Stimulated activated CD4-positive, alpha-beta T cell treated with anti-CD3 and anti-CD28 coated beads, Interleukin-4, amount 100 ng/mL, for 1 hour (primary cell): ENCODE data around the gene SETD7.
"Not testable (repeated sequence)": the region's sequence is repeated elsewhere in the genome, so short reads cannot be mapped to it uniquely, and the experiment has no call there.

Source experiments
- DNase-seq: peaks from one replicate; pipeline ENCODE4 v3.0.0-alpha.2; 2020

The SETD7 gene

DNA sequence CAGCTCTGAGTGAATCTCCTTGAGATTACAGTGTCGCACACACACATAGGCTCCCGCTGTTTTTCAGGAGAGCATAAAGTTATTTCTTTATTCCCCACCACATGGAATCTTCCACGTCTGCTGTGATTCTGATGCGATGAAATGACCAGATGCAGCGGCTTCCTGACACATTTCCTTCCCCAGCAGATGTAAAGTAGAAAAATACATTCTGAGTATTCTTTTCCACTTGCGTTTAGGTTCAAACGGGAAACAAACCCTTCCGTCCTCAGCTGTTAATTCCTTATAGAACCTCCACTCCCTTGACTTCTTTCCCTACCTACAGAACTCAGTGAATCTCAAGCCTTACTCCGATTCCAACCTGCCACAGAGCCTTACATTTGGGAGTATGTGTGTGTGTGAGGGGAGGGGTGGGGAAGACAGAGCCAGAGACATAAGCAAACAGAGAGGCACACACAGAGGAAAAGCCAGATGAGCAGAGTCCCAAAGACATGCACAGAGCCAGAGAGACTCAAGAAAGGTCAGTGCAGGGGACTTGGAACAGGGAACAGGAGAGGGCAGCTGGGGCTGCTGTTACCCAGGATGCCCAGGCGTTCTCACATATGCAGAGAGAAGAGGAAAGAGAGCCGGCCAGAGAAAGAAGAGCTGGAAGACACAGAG, 47.3 kb downstream of the SETD7 start:
- DNase-seq, result no peak

DNA sequence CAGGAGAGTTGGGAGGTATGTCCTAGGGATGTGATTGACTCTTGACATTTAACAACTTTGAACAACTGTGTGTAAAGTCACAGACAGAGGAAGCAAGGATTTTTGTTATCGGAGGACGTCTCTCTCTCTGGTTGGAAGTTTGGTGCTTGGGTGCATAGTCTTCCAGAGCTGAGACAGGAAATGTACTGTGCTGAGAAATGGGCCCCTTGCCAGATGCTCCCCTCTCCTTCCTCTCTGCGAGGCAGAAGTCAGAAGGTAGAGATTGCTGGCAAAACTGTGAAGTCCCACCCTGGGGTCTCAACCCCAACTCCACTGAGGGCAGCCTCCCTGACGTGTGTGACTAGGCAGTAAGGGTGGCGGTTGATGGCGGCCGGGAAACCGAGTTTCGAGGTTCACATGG, 49.2 kb downstream of the SETD7 start:
- DNase-seq, result no peak

DNA sequence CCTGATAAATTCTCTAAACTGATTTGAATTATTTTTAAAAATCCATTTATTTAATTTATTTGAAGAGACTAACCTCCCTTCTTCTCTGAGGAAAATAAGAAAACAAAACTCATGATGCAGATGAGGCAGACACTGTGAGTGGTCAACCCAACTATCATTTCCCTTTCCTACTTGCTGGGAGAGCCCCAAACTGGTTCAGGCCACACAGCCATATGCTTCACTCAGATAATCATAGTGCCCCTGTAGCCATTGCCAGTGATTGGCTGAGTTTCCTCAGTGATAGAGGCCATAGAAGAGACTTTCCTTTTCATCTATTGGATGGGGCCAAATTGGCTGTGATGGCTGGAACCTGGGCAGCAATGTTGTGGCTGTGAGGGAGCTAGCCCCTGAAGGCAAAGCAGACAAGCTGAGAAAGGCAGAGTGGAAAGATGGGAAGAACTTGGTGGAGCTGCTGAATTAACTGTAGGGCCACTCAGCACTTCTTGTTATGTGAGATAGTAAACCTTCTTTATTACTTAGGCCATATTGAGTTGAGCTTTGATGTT, 52.3 kb downstream of the SETD7 start:
- no peak for DNase-seq

DNA sequence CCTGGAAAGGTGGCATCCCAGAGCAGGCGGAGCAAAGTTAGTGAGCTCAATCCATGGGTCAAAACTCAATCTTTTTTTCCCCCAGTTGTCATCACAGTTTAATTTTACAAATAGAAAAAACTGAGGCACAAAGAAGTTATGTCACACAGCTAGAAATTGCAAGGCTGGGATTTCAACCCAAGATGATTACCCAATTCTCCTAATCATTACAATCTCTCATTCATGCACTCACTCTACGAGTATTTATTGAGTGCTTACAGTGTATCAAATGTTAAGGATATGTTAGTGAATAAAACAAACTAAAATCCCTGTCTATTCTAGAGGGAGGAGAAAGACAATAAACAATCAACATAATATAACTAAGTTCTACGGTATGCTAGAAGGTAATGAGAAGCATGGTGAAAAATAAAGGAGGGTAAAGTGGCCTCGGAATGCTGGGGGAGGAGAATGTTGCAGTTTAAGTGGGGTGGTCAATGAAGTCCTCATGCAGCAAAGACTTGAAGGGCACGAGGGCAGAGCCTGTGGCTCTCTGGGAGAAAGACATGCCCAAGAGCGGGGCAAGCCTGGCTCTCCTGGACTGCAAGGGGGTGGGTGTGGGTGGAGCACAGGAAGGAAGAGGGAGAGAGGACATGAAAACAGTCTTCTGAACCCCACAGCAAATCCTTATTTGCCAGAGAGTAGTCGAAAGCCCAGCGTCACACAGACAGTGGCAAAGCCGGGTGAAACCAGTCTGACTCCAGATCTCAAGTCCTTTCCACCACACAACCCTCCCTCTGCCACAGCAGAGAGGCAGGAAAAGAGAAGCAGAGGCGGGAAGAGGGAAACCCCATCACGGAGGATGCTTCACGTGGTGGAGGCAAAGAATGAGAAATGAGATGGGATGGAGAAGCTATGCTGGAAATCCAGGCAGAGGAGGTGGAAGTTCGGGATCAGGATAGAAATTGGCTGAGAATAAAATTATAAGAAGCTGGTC, 53.8 kb downstream of the SETD7 start:
- no peak for DNase-seq

DNA sequence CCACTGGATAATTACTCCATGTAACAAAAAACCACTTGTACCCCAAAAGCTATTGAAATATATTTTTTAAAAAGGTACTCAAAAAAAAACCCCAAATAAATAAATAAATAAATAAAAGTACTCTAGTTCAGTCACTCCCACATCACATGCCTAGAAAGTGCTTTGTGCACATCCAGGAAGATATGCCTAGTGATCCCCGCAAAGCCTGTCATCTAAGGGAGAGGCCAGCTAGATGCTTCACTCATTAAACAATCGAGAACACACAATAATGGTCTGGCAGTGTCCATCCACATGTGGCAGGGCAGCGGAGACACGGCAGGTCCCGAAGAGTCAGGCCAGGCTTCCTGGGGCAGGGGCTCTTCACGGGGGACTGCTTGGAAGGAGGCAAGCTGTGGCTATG, 54.5 kb downstream of the SETD7 start:
- no peak for DNase-seq

DNA sequence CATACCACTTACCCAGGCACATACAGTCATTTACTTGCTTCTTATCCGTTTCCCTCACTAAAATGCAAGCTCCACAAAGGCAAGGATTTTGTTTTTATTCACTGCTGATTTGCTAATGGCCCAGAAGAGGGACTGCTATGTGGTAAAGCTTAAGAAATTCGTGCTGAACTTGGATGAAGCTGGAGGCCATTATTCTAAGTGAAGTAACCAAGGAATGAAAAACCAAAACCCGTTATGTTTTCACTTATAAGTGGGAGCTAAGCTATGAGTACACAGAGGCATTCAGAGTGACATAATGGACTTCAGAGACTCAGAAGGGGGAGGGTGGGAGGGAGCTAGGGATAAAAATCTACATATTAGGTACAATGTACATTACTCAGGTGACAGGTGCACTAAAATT, 54.9 kb downstream of the SETD7 start:
- DNase-seq, result no peak

DNA sequence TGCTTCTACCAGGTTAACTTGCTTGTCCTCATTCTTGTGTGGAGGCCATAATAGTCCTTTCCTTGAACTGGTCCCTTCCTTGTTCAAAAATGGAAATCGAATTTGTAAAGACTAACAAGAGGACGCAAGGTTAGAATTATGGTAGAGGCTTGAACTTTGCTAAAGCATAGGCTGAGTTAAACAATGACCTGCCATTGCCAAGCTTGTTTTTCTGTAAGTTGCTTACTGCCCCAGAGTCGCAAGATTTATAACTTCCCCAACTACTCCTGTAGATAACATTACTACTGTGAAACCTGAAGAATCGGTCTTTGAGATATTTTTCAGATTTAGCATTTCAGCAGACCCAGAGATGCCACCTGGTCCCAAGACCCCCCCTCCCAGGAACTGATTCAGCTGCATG, 56.8 kb downstream of the SETD7 start:
- no peak for DNase-seq

DNA sequence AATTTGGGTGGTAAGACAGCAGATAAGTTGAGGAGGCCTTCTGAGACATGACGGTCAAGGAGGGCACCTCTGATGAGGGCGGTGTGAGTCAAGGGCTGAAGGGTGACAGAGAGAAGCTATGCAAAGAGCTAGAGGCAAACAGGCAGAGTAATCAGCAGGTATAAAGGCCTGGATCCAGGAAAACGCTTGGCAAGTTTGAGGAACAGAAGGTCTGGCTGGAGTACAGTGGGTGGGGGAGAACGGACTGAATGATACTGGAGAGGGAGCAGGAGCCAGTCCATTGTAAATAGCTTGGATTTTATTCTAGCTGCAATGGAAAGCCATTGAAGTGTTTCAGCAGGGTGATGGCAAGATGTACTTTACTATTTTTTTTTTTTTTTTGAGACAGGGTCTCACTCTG, 62.8 kb downstream of the SETD7 start:
- no peak for DNase-seq

DNA sequence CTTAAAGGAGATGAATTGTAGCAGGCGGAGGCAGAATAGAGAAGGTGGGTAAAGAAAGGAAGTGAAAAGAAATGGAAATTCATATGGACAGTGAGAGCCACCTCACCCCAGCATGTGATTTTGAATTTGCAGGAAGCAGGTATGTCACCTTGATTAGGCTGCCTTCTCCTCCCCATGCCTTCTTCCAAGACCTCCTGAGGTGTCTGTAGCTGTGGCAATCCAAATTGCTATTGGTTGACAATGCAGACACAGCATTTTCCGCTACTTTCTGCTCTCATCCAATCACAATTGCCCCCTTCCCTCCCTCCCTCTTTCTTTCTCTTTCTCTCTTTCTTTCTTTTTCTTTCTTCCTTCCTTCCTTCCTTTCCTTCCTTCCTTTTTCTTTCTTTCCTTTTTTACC, 63.6 kb downstream of the SETD7 start:
- no peak for DNase-seq

DNA sequence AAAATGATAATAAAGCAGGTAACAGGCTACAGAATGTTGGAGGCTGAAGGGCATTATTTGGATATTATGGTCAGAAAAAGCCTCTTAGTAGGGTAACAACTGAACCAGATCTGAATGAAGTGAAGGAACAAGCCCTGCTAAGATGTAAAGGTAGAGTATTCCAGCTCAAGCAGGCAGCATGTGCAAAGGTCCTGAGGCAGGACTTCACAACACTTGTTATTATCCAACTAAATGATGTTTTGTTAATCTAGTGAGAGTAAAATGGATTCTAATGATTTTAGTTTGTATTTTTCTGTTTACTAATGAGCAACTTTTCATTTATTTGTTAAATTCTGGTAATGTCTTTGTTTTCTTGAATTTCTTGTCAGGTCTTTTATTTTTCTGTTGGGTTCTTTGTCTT, 66.4 kb downstream of the SETD7 start:
- DNase-seq, result no peak

DNA sequence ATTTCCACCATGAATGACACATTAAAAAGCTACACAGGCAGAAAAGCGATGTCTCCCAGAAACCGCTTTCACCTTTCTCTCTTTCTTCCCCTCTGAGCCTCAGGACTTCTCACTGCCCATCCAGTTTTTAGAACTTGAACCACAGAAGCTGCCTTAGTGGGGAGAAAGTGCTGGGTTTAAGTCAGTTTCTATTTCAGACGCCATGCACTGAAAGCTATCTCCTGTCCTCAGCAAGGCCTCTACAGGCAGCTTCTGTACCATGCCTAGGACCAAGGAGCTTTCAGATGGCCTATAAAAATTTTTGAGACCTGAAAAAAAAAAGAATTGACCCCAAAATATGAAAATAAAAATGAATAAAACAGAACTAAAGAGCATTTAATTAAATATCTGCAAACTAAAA, 67.6 kb downstream of the SETD7 start:
- no peak for DNase-seq

DNA sequence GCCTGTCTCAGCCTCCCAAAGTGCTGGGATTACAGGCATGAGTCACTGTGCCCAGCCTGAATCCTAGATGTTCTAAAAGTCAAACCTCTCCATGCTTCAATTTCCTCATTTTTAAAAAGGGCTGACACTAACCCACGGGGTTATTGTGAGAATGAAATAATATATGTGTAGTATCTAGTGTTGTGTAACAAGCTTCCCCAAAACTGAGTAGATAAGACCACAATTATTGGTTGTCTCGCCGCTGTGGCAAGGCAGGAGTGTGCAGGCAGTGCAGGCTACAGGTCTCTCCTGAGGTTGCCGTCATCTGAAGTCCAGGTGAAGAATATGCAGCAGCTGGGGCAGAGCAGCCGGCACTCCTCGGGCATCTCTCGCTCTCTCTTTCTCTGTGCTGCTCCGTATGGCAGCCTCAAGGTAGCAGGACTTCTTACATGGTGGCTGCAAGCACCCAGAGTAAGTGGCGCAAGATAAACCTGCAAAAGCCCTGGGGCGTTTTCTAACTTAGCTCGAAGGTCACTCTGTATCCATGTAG, 71.2 kb downstream of the SETD7 start:
- no peak for DNase-seq

DNA sequence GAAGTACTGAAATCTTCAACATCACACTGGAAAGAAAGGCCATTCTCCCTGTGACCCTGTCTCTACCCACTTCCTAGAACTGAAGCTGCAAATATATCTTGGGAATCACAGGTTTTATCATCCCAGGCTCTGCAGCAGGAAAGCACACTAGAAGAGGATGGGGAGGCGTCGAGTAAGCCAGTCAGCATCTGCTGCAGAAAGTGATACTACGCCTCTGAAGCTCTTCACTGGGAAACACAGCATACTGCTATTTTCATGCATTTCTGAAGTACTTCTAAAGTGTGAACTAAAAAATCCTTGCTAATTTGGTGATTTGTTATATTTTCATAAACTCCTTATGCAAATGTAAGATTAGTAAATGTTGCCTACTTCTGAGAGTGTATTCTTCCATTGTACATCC, 73.0 kb downstream of the SETD7 start:
- no peak for DNase-seq

DNA sequence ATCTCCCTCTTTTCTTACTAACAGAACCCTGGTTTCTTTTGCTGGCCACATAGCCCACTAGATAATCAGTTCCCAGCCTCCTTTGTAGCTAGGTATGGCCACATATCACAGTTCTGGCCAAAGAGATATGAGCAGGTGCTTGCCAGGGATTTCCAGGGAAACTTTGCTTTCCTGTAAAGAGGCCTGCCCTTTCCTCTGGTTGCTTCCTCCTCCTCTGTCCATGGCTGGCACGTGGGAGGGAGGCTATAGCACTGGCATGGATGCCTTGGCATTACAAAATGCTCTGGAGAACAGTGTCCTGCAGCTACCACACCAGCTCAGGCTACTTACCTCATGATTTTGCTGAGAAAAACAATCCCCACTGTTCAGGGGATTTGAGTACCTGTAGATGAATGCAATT, 74.6 kb downstream of the SETD7 start:
- no peak for DNase-seq

DNA sequence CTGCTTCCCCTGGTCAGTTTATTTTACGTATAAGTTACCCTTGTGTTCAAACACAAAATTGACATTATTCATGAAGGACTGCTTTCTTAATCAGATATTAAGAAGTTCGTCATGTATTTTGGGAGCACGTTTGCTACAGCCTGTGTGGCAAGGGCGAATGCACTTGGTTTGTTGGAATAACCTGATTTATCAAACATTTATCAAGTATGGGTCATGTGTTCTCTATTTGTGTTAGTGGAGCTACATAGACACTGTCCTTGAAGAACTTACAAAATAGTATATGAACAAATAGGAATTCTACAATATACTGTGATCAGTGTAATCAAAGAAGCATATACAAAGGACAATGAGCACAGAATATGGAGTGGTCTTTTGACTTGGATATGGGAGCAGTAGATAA, 79.7 kb downstream of the SETD7 start:
- DNase-seq, result no peak

DNA sequence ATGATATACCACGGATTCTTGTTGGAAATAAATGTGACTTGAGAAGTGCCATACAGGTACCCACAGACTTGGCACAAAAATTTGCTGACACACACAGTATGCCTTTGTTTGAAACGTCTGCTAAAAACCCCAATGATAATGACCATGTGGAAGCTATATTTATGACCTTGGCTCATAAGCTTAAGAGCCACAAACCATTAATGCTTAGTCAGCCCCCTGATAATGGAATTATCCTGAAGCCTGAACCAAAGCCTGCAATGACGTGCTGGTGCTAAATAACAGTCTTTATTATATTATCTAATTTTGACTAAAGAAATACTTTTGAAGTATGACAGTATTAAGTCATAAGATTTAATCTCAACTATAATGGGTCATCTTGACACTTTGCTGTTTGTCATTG, 83.2 kb downstream of the SETD7 start:
- no peak for DNase-seq

DNA sequence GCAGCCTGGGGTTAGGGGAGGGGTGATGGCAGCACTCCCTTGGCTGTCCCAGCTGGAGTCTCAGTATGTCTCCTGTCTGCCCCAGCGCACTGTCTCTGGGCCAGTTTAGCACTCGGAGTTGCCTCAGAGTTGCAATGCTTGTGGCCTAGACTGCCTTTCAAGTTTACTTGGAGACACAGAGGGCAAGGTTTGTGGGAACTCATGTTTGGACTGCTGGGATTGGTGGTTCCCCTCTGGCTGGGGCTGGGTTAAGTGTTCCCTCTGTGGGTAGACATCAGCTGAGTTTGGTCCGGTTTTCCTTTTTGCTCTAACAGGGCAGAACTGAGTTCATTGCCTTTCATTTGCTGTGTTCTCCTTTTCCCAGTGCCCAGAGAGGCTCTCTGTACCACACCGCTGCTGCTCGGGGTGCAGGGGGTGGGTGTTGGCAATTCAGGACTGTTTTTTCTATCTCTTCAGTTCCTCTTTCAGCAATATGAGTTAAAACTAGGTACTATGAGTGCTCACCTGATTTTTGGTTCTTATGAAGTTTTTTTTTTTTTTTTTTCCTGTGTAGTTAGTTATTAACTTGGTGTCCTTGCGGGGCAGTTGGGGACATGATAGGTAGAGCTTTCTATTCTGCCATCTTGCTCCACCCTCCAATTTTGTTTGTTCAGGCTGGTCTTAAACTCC, 84.9 kb downstream of the SETD7 start:
- DNase-seq, result no peak

DNA sequence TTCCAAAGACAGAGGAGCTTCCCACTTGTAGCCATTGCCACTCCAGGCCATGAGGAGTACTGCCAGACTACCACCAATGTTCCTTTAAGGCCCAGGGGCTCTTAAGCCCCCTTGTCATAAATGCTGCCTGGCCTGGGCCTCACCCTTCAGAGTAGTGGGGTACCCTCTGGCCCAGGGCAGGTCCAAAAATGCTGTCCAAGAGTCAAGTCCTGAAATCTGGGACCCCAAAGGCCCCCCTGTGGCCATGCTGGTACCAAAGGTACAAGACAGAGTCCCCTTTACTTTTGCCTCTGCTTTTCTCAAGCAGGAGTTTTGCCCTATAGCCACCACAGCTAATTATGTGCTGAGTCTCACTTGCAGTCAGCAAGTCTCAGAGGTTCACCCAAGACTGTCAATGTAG, 85.7 kb downstream of the SETD7 start:
- no peak for DNase-seq

DNA sequence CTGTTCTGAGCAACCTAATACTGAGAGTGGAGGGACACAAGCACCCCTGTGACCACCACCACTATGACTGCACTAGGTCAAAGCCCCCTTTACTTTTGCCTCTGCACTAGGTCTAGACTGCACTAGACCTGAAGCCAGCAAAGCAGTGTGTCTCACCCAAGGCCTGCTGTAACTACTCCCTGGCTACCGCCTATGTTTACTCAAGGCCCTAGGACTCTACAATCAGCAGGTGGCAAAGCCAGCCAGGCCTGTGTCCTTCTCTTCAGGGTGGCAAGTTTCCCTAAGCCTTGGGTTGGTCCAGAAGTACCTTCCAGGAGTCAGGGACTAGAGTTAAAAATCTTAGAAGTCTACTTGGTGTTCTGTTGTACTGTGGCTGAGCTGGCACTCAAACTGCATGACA, 86.2 kb downstream of the SETD7 start:
- no peak for DNase-seq

DNA sequence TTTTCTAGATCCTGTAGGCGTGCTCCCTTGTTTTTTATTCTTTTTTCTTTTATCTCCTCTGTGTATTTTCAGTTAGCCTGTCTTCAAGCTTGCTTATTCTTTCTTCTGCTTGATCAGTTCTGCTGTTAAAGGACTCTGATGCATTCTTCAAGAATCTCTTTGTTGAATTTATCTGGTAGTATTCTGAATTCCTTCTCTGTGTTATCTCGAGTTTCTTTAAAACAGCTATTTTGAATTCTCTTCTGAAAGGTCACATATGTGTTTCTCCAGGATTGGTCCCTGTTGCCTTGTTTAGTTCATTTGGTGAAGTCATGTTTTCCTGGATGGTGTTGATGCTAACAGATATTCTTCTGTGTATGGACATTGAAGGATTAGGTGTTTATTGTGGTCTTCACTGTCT, 86.8 kb downstream of the SETD7 start:
- DNase-seq, result no peak

DNA sequence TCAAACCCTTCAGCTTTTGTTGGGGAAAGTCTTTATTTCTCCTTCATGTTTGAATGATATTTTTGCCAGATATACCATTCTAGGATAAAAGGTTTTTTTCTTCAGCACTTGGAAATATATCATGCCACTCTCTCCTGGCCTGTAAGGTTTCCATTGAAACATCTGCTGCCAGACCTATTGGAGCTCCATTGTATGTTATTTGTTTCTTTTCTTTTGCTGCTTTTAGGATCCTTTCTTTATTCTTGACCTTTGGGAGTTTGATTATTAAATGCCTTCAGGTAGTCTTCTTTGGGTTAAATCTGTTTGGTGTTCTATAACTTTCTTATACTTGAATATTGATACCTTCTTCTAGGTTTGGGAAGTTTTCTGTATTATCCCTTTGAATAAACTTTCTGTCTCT, 87.3 kb downstream of the SETD7 start:
- DNase-seq, result not testable (repeated sequence)

DNA sequence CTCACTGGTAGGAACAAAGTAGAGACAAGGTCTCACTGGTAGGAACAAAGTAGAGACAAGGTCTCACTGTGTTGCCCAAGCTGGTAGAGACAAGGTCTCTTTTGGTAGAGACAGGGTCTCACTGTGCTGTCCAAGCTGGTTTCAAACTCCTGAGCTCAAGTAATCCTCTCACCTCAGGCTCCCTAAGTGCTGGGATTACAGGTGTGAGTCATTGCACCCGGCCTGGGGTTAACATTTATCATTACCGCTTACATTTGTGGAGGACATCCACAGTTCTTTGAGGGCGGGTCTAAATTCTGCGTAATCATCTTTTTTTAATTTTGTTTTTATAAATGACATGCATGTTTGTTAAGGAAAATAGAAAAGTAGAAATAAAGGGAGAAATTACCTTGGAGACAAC, 90.1 kb downstream of the SETD7 start:
- DNase-seq, result no peak

DNA sequence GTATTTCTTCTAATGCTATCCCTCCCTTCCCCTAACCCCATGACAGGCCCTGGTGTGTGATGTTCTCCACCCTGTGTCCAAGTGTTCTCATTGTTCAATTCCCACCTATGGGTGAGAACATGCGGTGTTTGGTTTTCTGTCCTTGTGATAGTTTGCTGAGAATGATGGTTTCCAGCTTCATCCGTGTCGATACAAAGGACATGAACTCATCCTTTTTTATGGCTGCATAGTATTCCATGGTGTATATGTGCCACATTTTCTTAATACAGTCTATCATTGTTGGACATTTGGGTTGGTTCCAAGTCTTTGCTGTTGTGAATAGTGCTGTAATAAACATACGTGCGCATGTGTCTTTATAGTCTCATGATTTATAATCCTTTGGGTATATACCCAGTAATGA, 91.5 kb downstream of the SETD7 start:
- not testable (repeated sequence) for DNase-seq
